Activated T-cell treated with anti-CD3 and anti-CD28 coated beads for 1 hour (primary cell): Measurements from ENCODE around the gene PAQR9.

Source experiments
- DNase-seq: peaks from one replicate; pipeline ENCODE4 v3.0.0-alpha.2; 2020; ENCODE audit warnings: low read depth

PAQR9 gene

DNA sequence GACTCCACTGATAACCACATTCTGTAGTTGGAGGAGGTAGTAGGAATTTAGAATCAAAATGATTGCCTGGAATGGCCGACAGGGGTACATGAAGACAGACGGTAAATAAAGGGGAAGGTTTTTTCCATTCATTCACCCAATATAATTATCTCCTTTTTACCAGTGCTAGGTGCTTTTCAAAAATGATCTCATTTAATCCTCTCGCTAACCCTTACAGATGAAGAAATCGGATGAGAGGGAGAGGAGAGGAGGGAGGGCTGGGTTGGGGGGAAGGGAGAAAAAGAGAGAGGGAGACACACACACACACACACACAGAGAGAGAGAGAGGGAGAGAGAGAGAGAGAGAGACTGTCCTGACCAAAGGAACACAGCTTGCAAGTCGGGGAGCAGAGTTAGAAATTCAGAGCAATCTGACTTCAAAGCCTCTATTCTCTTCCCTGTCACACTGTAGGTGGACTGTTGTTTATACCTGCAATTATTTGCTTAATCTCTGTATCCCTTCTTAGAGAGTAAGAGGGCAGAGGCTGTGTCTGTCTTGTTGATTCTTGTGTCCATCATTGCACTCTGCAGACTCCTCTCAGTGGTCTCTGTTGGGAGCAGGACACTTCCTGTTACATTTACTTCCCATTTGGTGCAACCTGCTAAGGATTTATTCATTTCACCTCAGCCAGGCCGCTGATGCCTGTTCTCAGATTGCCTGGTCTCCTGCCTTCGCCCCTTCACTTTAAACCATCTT, 18.7 kb upstream of the PAQR9 start:
- no peak for DNase-seq

DNA sequence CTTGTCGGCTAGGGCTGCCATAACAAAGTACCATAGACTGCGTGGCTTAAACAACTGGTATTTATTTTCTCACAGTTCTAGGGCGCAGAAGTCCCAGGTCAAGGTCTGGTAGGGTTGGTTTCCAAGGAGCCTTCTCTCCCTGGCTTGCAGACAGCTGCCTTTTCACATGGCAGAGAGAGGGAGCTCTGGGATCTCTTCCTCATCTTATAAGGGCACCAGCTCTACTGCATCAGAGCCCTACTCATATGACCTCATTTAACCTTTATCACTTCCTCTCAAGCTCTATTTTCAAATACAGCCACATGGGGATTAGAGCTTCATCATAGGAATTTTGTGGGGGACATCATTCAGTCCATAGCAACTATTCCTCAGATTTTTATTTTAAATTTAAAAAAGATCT, 17.6 kb upstream of the PAQR9 start:
- no peak for DNase-seq

DNA sequence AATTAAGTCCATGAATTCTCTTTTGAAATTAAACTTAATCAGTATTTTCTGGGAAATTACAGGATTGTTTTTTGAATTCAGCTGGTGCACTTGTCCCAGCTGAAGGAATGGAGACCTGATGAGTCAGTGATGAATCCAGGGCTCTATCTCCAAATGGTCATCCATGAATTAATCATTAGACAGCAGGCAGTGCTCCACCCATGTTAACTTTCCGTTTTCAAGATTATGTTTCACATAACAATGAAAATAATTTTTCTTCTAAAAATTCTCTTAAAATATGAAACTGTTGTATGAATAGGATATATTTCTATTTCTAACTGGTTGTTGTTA, 13.9 kb upstream of the PAQR9 start:
- DNase-seq: no peak

DNA sequence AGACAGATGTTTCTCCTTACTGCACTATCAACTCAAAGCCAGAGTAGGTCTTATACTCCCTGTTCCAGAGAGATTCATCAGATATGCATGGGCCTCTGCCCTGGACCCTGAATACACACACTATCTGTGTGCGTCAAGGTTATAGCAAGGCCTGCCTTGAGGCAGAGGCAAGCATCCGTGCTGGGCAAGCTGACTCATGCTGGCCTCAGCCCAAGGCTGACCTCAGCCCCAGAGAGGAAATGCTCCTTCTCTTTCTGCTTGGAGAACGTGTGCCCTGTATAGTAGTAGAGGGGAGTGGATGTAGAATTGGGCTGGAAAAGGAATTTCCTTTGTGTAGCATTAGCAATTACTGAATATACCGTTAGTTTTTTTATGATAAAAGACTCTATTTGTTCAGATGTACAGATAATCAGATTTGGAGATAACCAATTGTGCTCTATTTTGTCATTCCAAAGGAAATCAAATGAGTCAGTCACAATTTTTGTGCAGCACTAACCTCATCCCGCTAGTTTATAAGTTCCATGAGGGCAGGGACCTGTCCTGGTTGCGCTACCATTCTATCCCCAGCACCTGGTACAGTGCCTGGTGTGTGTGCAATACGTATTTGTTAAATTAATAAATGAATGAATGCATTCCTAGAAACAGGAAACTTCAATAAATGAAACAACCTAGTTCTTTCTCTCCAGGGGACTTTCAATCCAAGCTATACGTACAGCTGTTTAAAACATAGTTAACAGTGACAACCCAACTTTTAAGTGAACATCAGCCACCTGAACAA, 13.3 kb upstream of the PAQR9 start:
- no peak for DNase-seq

DNA sequence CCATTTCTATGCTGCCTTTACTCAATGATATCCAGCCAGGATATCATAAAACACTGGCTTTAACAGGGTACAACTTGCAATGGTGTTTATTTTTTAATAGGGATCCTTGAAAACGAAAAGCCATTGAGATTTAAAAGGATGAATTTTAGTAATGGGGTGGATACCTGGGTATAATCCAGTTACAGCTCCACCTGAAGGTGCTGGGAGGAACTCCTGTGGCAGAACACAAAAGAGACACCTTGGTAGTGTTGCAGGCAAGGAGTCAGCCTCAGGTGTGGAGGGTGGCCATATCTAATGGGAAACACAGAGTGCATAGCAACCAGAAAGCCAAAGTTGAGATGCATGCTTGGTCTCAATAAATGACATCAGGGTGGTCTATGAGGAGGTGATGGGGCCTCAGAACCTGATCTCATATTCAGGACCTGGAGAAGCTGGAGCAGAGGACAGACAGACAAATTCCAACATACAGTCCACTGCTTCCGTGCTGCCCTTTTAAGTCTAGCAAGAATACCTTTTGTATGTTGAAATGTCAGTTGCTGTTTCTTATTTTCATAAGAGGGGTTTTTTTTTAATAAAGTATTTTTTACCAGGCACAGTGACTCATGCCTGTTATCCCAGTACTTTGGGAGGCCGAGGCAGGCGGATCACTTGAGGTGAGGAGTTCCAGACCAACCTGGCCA, 12.0 kb upstream of the PAQR9 start:
- no peak for DNase-seq

DNA sequence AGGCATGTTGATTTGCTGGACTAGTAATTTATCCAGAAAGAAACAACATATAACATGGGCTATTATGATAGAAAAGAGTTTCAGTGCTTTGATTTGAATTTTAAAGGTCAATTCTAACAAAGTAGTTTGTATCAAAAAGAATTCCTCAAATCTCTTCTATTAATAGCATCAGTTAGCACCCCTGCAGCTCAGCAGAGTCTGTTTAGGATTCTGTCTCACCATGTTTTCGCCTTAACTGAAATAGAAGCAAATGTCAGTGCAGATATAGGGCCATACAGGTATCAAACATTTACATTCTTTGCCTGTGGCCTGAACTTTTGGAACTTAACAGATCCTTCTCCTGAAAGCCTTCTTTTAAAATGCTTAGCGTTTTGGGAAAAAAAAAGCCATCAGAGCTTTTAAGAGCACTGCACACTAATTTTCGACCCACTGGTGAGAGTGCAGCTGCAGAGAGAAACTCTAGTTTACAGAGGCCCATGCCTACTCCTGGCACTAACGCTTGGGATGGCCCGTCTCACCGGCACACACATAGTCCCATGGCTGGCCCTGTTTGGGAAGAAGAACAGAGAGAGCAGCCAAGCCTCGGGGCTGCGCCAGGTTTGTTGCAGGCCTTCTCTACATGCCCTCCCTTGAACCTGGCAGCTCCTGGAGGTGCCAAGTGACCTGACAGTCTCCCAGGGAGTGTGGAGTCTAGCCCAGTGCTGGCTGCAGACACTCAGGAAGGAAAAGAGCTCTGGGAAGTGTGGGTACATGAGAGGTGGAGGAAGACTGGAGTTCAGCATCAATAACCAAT, 9.9 kb upstream of the PAQR9 start:
- DNase-seq: no peak

DNA sequence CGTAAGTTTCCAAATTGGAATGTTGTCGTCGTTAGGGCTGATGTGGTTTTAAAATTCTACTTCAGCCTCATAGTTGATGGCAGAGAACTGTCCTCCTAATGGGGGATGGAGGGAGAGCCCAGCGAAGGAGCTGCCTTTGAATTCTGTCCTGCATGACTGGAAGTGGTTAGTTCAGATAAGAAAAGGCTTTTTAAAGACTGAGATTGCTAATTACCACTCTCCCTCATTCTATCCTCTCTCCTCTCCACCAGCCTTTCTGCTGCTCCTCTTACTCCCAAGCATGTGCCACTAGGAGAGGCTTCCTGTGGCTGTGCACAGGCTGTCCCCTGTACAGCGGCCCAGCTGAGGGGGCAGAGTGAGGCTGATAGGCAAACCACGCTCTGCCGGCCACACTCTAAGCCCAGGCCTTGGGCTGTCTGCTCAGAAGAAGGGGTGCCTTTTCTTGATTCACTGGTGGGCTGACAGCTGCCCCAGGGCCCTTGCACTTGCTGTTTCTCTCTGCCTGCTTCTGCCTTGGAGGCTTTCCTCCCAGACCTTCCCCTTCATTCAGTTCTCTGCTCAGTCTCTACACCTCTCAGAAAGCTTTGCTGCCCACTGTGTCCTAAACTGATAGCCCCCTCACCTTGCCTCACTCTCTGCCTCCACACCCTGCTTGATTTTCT, 8.7 kb upstream of the PAQR9 start:
- no peak for DNase-seq

DNA sequence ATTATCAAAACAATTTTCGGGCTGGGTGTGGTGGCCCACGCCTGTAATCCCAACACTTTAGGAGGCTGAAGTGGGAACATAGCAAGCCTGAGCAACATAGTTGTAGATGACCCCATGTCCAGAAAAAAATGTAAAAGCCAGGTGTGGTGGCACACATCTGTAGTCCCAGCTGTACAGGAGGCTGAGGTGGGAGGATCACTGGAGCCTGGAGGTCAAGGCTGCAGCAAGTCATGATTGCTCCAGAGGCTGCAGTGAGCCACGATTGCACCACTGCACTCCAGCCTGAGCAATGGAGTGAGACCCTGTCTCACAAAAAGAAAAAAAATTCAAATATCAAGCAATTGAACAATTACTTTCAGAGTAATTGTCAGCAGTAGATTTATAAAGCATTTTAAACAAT, 8.0 kb upstream of the PAQR9 start:
- no peak for DNase-seq

DNA sequence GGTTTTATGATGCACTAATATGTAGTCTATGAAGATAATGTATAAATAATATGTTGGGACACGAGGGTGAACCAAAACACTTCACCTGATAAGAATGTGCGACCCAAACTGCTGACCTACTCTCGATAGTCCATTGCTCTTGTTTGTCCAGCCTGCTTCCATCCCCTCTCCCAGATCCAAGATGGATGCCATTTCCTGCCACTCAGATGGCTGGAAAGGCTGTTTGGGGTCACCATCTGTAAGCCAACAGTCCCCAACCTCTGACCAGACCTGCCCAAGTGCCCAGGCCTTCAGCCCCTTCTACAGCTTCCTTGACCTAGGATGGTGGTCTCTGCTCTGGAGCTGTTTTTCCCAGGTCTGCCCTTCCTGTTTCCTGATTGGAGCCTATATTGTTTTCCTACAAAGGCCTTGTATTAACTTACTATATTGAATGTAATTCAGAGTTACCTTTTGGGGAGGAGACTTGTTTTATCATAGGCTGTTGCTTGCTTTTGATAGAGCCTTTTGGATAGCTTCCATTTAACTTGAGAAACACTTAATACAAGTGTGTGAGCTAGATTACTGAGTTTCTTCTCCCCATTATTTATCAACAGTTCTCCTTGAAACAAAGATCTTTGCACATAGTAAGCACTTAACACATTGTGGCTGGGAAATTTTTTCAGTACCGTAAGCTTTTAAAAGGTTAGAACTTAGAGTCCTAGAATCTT, 5.0 kb upstream of the PAQR9 start:
- no peak for DNase-seq

DNA sequence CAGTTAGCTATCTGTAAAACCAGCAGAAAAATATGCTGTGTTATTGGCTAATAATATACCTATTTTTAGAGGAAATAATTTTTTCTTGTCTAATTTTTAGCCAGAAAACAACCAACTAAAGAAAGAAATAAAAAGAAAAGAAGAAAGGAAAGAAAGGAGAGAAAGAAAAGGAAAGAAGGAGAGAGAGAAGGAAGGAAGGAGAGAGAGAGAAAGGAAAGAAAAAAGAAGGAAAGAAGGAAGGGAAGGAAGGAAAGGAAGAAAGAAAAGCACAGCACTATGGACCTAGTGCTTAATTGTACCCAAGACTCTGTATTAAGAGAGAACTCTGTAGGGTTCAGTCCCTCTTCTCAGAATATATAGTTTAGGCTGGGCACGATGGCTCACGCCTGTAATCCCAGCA, 3.3 kb upstream of the PAQR9 start:
- no peak for DNase-seq

DNA sequence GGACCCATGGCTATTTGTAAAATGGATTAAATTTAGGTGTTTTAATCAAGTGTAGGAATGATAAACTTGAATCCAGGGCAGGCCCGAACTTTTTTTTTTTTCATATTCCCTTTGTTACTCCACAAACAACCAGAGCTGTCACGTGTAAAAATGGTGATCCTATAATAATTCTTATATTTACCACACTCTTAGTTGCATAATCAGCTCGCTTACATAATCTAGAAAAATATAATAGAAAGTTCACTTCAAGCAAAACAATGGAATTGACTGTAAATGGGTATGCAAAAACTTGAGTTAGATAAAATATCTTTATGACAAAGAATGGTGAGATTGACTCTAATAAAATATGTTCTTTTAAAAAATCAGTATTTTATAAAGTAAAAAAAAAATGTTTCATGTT, 2.1 kb upstream of the PAQR9 start:
- DNase-seq: no peak

DNA sequence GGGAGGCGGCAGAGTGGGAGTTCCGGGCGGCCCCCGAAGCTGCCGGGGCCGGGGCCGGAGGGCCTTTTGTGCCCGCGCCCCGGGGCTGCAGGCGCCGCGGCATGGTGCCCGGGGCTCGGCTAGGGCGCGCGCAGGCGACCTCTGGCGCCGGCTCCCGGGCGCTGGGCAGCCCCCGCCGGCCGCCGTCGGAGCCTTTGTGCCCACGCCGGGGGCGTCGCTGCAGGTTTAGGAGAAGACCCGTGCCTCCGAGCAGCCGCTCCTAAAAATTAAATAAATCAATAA, 299 bp downstream of the PAQR9 start:
- DNase-seq: no peak

DNA sequence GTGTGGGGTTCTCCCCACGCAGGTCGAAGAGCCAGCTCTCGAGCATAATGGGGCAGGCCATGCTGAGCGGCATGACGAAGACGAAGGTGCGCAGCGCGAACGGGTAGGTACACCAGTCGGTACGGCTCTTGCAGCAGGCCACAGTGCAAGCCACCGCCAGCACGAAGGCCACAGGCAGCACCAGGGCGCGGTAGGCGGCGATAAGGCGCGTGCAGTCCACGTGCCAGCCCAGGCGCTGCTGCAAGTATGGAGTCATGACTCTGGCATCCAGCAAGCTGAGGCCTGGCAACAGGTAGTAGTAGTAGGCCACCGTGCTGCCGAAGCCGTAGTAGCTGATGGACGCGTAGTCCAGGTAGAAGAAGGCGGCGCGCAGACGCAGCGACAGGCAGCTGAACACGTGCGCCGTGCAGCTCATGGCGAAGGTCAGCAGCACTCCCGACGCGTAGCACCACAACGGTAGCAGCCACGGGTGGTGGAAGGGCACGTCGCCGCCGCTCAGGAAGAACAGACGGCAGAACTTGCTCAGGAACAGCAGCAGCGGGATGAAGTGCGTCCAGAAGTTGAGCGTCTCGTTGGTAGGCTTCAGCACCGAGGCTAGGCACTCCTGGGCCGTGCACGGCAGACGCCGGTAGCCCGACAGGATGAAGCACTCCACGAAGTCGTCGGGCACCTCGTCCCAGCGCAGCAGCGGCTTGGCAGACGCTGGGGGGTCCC, 797 bp downstream of the PAQR9 start:
- DNase-seq: no peak

DNA sequence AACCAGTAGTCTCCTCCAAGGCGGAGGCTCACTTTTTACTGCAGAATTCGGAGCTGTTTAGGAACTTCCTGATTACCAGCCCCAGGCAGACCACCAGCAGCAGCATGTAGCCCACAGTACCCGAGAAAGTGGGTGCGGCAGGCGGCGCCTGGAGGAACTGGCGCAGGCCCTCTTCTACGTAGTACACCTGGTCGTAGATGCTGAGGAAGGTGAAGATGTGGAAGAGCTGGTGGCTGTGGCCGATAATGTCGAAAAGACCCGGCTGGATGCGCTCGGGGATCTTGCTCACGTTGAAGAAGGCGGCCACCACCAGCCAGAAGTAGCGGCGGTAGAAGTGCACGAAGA, 1.3 kb downstream of the PAQR9 start:
- DNase-seq: no peak

DNA sequence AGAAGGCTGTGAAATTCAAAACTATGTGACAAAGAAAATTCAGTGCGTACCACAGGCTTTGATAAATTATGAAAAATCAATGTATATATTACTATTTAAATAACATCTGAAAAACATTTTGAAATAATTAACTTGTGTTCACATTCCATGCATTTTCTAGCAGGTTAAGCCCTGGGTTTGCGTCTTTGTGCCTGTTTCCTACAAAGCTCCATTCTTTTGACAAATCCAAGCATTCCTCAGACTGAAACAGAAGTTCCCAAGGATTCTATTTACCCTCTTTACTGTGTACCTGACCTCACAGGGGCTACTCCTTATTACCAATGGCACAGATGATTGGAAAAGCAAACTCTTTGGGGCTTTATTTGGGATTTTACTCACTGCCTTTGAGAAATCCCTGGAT, 1.9 kb downstream of the PAQR9 start:
- no peak for DNase-seq

DNA sequence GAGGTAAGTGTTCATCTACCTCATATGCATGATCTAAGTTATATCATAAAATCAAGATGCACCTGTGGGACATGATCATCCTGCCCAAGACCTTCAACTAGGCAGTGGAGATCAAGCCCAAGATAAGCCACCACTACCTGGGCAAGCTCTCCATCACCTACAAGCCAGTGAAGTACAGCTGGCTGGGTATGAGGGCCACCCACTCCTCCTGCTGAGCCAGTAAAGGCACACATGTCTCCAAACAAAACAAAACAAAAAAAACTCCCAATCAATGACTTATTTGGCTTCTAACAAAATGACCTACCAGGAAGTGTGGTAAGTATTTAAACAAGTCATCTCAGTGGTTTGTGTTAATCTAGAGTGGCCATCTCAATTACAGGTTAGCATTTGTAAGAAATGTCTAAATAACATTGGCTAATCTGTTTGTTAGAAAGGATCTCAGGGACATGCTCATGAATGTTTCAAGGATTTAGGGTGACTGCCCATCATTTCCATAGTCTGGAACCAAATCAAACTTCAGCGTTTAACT, 3.1 kb downstream of the PAQR9 start:
- DNase-seq: no peak

DNA sequence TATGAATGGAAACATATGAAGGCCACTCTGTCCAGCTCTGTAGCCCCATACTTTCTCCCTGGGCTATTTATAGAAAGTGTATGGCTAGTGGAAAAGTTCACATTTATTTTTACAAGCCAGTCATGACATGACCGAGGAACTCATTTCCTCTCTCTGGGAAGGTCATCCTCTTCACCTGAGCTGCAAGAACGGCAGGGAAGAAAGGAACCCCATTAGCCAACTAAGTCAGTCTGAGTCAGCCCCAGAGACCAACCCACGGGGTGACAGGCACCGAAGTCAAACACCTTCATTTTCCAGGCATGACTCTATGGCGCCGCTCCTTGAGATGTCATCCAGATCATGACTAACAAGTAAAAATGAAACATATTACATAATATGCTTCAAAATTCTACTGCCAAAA, 4.8 kb downstream of the PAQR9 start:
- DNase-seq: no peak

DNA sequence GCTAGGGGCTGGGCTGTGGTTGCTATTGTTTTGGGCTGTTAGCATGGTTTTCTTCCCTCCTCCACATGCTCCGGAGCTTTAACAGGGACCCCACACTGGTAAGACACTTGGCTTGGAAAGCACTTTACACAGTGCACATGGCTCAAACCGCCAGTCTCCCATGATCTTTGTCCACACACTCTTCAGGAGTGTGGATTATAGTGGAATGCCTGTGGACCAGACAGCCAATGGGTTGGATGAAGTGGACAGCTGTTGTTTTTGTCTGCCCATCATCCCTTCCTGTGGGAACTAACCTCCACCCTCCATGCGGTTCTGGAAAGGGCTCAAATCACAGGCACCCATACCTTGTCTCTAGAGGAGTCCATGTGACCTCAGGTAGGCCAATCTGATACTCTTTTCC, 10.0 kb downstream of the PAQR9 start:
- no peak for DNase-seq

DNA sequence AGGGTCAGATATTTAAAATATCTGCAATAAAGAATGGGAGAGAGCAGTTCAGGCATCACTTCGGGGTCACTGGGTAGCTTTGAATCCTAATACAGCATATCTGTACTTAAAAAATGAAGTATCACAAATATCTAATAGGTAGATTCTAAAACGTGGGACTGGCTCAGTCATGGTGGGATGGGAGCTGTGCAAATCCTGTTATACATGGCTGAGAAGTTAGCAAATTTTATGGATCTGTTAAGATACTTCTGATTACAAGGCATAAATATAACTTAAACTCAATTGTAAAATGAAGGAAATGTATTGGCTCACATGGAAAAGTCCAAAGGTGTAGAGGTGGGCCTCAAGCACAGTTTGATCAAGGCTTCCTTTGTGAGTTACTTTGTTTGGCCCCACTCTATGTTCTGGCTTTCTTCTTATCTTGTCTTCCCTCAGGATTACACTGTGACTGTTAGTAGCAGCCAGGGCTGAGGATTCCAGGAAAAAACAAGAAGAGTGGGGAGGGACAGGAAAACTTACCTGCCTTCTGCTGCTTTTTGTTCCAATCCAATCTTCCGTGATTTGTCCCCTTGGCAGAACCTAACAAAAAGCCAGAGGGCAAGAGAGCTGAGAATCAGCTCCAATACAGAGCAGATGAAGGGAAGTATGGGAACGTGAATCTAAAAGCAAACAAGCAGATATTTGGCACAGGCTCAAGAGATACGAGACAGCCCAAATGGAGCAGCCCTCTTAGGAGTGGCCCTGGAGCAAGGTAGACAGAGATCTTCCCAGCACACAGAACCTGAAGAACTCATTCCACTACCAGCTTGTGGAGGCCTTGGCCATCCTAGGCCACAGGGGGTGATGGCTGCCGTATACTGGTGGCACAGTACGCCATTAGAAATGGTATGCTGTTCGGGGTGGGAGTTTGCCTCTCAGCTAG, 10.9 kb downstream of the PAQR9 start:
- no peak for DNase-seq

DNA sequence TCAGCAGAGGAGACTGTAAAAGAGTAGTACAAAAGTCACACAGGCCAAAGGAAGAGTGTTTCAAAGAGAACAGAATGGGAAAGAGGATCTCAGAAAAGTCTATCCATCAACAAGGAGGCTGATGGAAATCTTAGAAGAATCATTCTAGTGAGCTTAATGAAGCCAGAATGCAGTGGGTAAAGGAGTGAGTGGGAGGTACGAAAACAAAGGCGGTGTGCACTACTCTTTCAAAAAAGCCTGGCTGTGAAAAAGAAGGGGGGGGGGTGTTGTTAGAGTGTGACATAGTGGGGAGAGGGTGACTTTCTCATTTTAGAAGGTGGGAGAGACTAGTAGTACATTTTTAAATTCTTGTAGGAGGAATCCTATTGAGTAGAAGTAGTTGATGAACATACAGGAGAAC, 11.7 kb downstream of the PAQR9 start:
- DNase-seq: no peak
